HG03064 (cell line): ENCODE results near the gene HCAR3.
"Not testable (repeated sequence)": the region's sequence is repeated elsewhere in the genome, so short reads cannot be mapped to it uniquely, and the experiment has no call there.

Source experiments
- ATAC-seq: cut with Tn5 transposase; IDR thresholded peaks from one replicate; pipeline ENCODE4 v1.9.1; 2021; ENCODE audit warnings: low read depth; ENCODE audit not compliant: unreplicated experiment

Gene HCAR3

GRCh38 chr12:122716658-122717057 lies at the start of gene HCAR3:
Gene HCAR3, minus strand, starts transcription at chr12:122716811. Its CDS starts 74 bp downstream, at chr12:122716737.
- not testable (repeated sequence) for ATAC-seq

GRCh38 chr12:122757568-122757967 lies 41.0 kb upstream of the HCAR3 start:
- ATAC-seq = no peak

GRCh38 chr12:122754790-122755189 lies 38.2 kb upstream of the HCAR3 start:
- no peak for ATAC-seq

- ATAC-seq = no peak
These were observed 36.7 kb upstream of the HCAR3 start for GRCh38 chr12:122753319-122753650.

- ATAC-seq = peak; percentile 90
These were observed 36.1 kb upstream of the HCAR3 start, which contains the start of gene DENR for GRCh38 chr12:122752464-122753318. Gene DENR, plus strand, starts transcription at chr12:122752824. Its CDS starts 878 bp downstream, at chr12:122753702.

GRCh38 chr12:122750781-122751515 lies 34.3 kb upstream of the HCAR3 start:
- ATAC-seq = not testable (repeated sequence)

GRCh38 chr12:122749569-122750332 lies 33.1 kb upstream of the HCAR3 start:
- ATAC-seq = no peak

- ATAC-seq = no peak
These were observed 30.9 kb upstream of the HCAR3 start for GRCh38 chr12:122747224-122748135.

GRCh38 chr12:122743895-122744525 lies 27.4 kb upstream of the HCAR3 start:
- ATAC-seq = no peak

GRCh38 chr12:122740351-122740750 lies 23.7 kb upstream of the HCAR3 start:
- no peak for ATAC-seq

- ATAC-seq = no peak
These were observed 22.0 kb upstream of the HCAR3 start for GRCh38 chr12:122738571-122738970.

GRCh38 chr12:122732611-122733010 lies 16.0 kb upstream of the HCAR3 start:
- ATAC-seq = no peak

GRCh38 chr12:122732170-122732569 lies 15.6 kb upstream of the HCAR3 start:
- no peak for ATAC-seq

- no peak for ATAC-seq
These were observed 13.8 kb upstream of the HCAR3 start, which contains the start of gene HCAR1 for GRCh38 chr12:122730215-122731014. Gene HCAR1, minus strand, starts transcription at chr12:122730844. Its CDS starts 505 bp downstream, at chr12:122730339.

- no peak for ATAC-seq
These were observed 13.1 kb upstream of the HCAR3 start for GRCh38 chr12:122729583-122730214.

GRCh38 chr12:122726080-122726558 lies 9.5 kb upstream of the HCAR3 start:
- ATAC-seq = no peak

- ATAC-seq = no peak
These were observed 9.0 kb upstream of the HCAR3 start for GRCh38 chr12:122725452-122726079.
